DLD1 (cell line): ENCODE results near the gene OS9.

ENCODE experiments used
- in situ Hi-C: cut with HindIII; loops from 2 replicates; pipeline ENCODE4 v1.10.0; 2017; ENCODE audit warnings: low sequenced_read_pairs

The OS9 gene

GRCh38 chr12:57735198-57735855, 41.4 kb downstream of the OS9 start:
- in situ Hi-C loops = no loop called here

DNA sequence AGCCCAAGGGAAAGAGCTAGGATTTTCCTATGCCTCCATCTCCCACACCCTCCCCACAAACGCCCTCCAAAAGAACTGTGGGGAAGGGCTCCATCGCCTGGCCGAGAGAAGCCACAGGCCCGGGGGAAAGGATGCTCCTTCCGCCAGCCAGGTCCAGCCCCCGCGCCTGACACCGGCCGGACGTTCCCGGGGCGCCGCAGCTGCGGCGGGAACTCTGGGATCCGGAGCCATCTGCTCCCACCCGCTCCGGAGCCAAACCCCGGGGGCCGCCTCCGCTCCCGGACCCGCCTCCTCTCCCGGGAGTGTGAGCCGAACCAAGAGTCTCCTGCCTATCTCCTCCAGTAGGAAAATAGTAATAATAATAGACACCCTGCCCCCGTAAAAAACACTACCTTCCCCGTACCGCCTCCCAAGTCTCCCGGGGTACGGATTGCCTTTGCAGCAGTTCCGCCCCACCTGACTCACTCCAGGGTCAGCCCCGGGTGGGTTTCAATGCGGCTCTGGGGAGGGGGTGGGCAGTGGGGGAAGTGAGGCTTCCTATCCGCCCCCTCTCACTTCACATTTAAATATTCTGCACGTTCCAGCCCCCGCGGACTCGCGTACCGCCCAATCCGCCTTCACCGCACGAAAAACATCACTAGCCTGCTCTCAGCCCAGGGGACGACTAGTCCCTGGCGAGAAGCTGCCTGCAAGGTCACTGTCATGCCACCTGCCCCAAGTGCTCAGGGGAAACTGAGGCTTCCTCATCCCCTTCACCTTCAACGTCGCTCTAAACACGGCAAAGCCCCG, 42.2 kb downstream of the OS9 start:
- in situ Hi-C loops = no loop called here

DNA sequence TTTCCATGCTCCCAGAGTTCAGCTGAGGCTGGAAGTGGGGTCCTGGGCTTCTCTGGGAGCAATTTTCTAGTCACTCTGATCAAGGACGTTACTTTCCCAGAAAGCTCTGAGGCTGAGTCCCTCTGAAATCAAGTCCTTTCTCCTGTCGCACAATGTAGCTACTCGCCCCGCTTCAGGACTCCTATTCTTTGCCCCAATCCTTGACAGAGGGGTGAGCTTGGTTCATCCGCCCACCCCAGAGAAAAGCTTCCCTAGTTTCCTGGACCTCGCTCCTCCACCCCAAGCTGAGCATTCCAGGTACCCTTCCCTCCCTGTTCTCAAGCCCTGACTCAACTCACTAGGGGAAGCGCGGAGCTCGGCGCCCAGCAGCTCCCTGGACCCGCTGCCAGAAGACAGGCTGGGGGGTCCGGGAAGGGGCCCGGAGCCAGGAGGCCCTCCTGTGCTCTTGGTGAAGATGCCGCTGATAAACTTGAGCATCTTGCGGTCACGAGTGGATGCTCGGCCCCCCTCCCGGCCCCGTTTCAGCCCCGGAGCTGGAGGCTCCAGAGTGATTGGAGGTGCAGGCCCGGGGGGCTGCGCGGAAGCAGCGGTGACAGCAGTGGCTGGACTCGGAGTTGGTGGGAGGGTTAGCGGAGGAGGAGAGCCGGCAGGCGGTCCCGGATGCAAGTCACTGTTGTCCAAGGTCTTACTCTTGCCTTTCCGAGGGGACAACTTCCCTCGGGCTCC, 43.0 kb downstream of the OS9 start:
- in situ Hi-C loops = no loop called here

DNA sequence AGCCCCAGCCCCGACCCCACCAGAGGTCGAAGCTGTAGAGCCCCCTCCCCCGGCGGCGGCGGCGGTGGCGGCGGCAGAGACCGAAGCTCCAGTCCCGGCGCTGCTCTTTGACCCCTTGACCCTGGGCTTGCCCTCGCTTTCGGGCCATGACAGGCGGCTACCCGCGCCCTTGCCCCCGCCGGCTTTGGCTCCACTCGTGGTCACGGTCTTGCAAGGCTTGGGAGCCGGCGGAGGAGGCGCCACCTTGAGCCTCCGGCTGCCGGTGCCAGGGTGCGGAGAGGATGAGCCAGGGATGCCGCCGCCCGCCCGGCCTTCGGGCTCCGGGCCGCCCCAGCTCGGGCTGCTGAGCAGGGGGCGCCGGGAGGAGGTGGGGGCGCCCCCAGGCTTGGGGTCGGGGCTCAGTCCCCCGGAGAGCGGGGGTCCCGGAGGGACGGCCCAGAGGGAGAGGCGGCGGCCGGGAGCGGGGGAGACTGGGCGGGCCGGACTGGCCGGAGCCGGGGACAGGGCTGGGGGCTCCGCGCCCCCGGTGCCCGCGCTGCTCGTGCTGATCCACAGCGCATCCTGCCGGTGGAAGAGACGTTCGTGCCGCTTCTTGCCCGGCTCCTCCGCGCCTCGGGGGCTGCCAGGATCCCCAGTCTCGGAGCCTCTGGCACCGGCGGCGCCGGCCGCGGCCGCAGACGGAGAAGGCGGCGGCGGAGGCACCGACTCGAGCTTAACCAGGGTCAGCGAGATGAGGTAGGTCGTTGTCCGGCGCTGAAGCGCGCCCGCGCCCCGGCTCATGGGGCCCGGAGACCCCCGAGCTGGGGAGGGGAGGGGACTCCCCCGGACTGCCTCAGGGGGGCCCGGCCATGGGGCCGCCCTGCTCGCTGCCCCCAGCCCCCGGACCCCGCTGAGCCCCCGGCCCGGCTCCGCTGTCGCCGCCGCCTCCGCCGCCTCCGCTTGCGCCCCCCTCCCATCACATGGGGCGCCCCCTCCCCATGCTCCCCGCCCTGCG, 43.8 kb downstream of the OS9 start:
- in situ Hi-C loops = no loop called here

DNA sequence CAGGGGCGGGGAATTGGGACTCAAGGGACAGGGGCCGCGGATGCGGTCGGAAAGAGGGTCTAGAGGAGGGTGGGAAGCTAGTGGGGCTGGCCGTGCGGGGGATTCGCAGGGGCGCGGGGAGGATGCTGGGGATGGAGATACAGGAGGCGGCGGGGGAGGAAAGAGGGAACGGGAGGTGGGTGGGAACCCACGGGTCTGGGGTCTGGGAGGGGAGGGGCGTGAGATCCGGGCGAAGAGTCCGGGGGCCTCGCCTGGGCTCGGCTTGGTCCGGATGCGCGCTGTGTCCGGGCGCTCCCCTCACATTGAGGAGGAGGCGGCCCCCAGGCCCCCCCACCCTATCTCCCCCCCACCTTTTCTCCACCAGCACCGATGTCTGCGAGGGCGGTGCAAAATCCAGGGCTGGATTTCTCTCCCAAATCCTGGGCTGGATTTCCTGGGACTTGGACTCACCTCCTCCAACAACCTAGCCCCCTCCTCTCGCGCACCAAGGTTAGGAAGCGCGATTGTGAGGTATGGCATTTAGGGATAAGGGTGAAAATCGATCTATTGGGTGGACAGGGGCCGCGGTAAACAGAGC, 44.8 kb downstream of the OS9 start, which contains the start of gene AGAP2:
TSS of gene AGAP2 (minus strand) at position 82 of the 577 bp plus-strand sequence. CDS start 496 bp downstream, outside the sequence.
- in situ Hi-C loops = no loop called here

GRCh38 chr12:57739387-57739786, 45.5 kb downstream of the OS9 start:
- in situ Hi-C loops = no loop called here

GRCh38 chr12:57739914-57740538, 46.1 kb downstream of the OS9 start:
- in situ Hi-C loops = no loop called here

GRCh38 chr12:57740656-57741412, 46.9 kb downstream of the OS9 start:
- in situ Hi-C loops = no loop called here

GRCh38 chr12:57741413-57741789, 47.5 kb downstream of the OS9 start:
- in situ Hi-C loops = no loop called here

GRCh38 chr12:57741844-57742738, 48.2 kb downstream of the OS9 start:
- in situ Hi-C loops = no loop called here

- in situ Hi-C loops = no loop called here
Measured at GRCh38 chr12:57743769-57744168, 49.8 kb downstream of the OS9 start.

DNA sequence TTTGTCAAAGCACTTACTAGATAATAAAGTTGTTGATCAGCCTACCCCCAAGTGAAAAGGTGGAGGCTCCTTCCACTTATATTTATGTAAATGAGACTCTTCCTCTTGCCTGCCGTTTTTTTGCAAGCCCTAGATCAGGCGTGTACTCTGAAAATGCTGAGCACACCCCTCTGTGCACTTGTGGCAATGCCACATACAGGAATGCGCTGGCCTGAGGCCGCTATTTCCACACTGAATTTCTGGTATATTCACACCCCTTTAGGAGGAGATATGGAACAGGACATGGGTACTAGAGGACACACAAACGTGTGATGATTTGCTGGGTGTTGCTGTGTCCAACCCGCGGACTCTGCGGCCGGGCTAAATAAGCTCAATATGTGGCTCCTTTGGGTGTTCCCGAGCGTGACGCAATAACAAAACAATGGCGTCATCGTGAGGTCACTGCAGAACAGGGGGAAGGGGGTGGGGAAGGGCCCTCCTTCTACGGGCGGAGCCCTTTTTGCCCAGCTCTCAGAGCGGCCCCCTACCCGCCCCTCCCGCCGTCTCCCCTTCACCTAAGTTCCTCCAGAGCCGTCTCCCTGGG, 50.4 kb downstream of the OS9 start:
- in situ Hi-C loops = no loop called here

DNA sequence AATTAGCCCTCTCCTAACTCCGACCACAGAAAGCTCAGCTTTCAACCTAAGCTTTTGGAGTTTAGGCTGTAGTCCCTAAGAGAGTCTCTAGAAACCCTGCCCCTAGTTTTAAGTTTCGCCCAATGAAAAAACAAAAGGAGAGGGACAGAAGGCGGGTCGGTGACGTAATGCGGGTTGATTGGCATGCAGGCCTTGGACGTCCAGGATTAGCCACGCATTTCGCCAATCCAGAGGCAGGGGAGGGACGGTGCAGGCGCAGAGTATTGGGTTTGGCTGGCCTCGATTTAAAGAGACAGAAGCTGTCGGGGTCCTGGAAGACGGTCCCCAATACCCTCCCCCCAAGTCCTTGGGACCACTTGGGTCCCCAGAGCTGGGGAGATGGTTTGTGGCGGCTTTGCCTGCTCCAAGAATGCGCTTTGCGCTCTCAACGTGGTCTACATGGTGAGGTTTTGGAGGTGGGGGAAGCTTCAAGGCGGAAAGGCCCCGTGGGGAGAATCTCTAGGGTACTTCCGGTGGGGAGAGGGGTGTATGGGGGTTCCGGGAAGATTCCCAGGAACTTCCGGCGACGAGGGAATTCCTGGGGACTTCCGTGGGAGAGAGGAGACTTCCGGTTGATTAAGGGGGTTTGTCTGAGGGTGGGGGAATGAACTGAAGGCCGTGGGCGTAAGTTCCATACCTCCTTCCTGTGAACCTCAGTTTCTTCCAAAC, 51.0 kb downstream of the OS9 start, which contains the start of gene TSPAN31:
TSS of gene TSPAN31 (plus strand) at position 263 of the 708 bp plus-strand sequence. CDS start at position 379, 116 bp downstream.
- in situ Hi-C loops = no loop called here

GRCh38 chr12:57745485-57745881, 51.6 kb downstream of the OS9 start:
- in situ Hi-C loops = no loop called here

- in situ Hi-C loops = no loop called here
Measured at GRCh38 chr12:57746025-57746424, 52.1 kb downstream of the OS9 start.

DNA sequence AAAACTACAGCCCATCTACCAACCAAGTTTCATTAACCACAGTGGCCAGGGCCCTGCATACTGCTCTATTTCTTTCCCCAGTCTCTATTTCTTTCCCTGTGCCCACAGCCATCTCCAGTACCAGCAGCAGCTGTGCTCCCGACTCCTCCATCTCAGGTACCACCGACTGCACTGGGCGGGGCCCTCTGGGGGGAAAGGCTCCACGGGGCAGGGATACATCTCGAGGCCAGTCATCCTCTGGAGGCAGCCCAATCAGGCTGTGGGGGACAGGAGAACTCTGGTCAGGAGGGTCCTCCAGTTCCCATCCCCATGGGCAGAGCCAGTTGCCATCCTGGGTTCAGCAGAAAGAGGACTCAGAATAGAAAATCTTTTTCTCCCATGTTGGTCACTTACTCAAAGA, 55.1 kb downstream of the OS9 start:
- in situ Hi-C loops = no loop called here
